SK-N-SH treated with all-trans-retinoic acid at 6 μM for 48 hours (cell line): Measurements from ENCODE around the gene TFG.

Experiments used
- BACH2 ChIP-seq: fragments of 250-450 bp; sonication (Bioruptor Pico); IDR thresholded peaks from 2 replicates; pipeline ENCODE4 v1.9.0; 2021; ENCODE audit warnings: mild to moderate bottlenecking, borderline replicate concordance
- PATZ1 ChIP-seq: fragments of 250-450 bp; sonication (Bioruptor Pico); IDR thresholded peaks from 2 replicates; pipeline ENCODE4 v1.8.0; 2020; ENCODE audit warnings: mild to moderate bottlenecking, moderate library complexity, borderline replicate concordance
- TSHZ2 ChIP-seq: fragments of 250-450 bp; sonication (Bioruptor Pico); IDR thresholded peaks from 2 replicates; pipeline ENCODE4 v1.5.0; 2020; ENCODE audit warnings: mild to moderate bottlenecking, moderate library complexity

DNA sequence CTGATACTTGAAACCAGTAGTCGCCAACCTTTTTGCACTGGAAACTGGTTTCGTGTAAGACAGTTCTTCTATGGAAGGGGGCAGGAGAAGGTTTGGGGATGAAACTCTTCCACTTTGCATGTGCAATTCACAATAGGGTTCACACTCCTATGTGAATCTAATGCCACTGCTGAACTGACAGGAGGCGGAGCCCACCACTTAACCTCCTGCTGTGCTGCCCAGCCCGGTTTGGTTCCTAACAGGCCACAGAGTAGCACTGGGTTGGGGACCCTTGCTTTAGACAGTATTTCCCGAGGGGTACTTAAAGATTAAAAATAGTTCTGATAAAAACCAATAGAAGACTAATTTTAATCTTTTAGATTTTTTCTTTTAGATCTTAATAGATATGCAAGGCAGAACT is 11.1 kb downstream of the TFG start:
- TF ChIP-seq BACH2, result no peak
- TF ChIP-seq PATZ1 (CRISPR knock-in tag), result no peak
- no peak for TF ChIP-seq TSHZ2 (CRISPR knock-in tag)
